Liver (tissue), 9 donors: ENCODE measurements around the gene SPDYC. TPM values are rescaled to one million over a fixed set of nuclear protein-coding genes. Genes with fewer than 3 reads are reported as not detected.

Experiments used
- DNase-seq: peaks from one replicate; pipeline ENCODE4 v3.0.0-alpha.2; 2017; ENCODE audit warnings: low spot score
- H3K27ac ChIP-seq, 2 donors: one replicate each; pipeline ENCODE4 v1.7.0; 2013; ENCODE audit warnings: inconsistent platforms in 2 of 2, low read length in 2 of 2, control low read depth in 1 of 2, low read depth in 1 of 2, mild to moderate bottlenecking in 1 of 2
- H3K27me3 ChIP-seq, 4 donors: one replicate each; pipeline versions ENCODE4 v1.6.1 to v1.7.0; 2013; ENCODE audit warnings: low read length in 3 of 4, inconsistent platforms in 1 of 4, mild to moderate bottlenecking in 1 of 4, moderate library complexity in 1 of 4; ENCODE audit not compliant: control insufficient read depth in 4 of 4, insufficient read depth in 4 of 4
- H3K36me3 ChIP-seq, 4 donors: one replicate each; pipeline versions ENCODE4 v1.6.1 to v1.7.0; 2013; ENCODE audit warnings: low read length in 3 of 4, mild to moderate bottlenecking in 3 of 4, low read depth in 1 of 4, moderate library complexity in 1 of 4; ENCODE audit not compliant: control insufficient read depth in 4 of 4, insufficient read depth in 3 of 4
- H3K4me1 ChIP-seq, 4 donors: one replicate each; pipeline versions ENCODE4 v1.6.1 to v1.7.0; 2013; ENCODE audit warnings: low read length in 3 of 4, mild to moderate bottlenecking in 3 of 4, moderate library complexity in 1 of 4; ENCODE audit not compliant: control insufficient read depth in 4 of 4, insufficient read depth in 4 of 4
- H3K4me3 ChIP-seq, 3 donors: one replicate each; pipeline versions ENCODE4 v1.6.1 to v1.7.0; 2013; ENCODE audit warnings: low read length in 3 of 3, control low read depth in 1 of 3, low read depth in 1 of 3, mild to moderate bottlenecking in 1 of 3
- H3K9ac ChIP-seq, 2 donors: one replicate each; pipeline ENCODE4 v1.7.0; 2013; ENCODE audit warnings: low read length in 2 of 2, mild to moderate bottlenecking in 2 of 2, moderate library complexity in 2 of 2, control low read depth in 1 of 2, low read depth in 1 of 2
- H3K9me3 ChIP-seq, 4 donors: one replicate each; pipeline versions ENCODE4 v1.6.1 to v1.7.0; 2013; ENCODE audit warnings: low read length in 3 of 4; ENCODE audit not compliant: control insufficient read depth in 4 of 4
- ATF3 ChIP-seq: IDR thresholded peaks from 2 replicates; pipeline ENCODE4 v1.6.1; 2016; ENCODE audit warnings: antibody characterized with exemption
- EGR1 ChIP-seq, 2 donors: IDR thresholded peaks; 2 replicates each; pipeline ENCODE4 v1.6.1; 2016 to 2018; ENCODE audit warnings: antibody characterized with exemption in 2 of 2, low read depth in 2 of 2
- FOXA1 ChIP-seq: IDR thresholded peaks from 2 replicates; pipeline ENCODE4 v1.6.1; 2016; ENCODE audit warnings: antibody characterized with exemption
- FOXA2 ChIP-seq: IDR thresholded peaks from 2 replicates; pipeline ENCODE4 v1.6.1; 2016; ENCODE audit warnings: antibody characterized with exemption
- GABPA ChIP-seq, 2 donors: IDR thresholded peaks in 1 of 2; conservative IDR thresholded peaks in 1 of 2; 2 replicates each; pipeline ENCODE4 v1.6.1; 2016; ENCODE audit warnings: antibody characterized with exemption in 2 of 2, mild to moderate bottlenecking in 1 of 2, moderate library complexity in 1 of 2
- HNF4A ChIP-seq, 2 donors: conservative IDR thresholded peaks; 2 replicates each; pipeline ENCODE4 v1.6.1; 2016; ENCODE audit warnings: antibody characterized with exemption in 2 of 2, mild to moderate bottlenecking in 2 of 2
- HNF4G ChIP-seq: IDR thresholded peaks from 2 replicates; pipeline ENCODE4 v1.6.1; 2016; ENCODE audit warnings: antibody characterized with exemption
- RAD21 ChIP-seq, 2 donors: IDR thresholded peaks; 2 replicates each; pipeline ENCODE4 v1.6.1; 2016; ENCODE audit warnings: antibody characterized with exemption in 2 of 2, mild to moderate bottlenecking in 2 of 2
- RXRA ChIP-seq, 2 donors: IDR thresholded peaks; 2 replicates each; pipeline ENCODE4 v1.6.1; 2017 to 2018; ENCODE audit warnings: antibody characterized with exemption in 2 of 2, mild to moderate bottlenecking in 1 of 2
- SP1 ChIP-seq: IDR thresholded peaks from 2 replicates; pipeline ENCODE4 v1.6.1; 2018; ENCODE audit warnings: antibody characterized with exemption, mild to moderate bottlenecking
- TAF1 ChIP-seq: conservative IDR thresholded peaks from 2 replicates; pipeline ENCODE4 v1.6.1; 2016; ENCODE audit warnings: antibody characterized with exemption, mild to moderate bottlenecking
- YY1 ChIP-seq: IDR thresholded peaks from 2 replicates; pipeline ENCODE4 v1.6.1; 2016; ENCODE audit warnings: antibody characterized with exemption, mild to moderate bottlenecking
- WGBS: extraction: QIAGEN DNeasy Blood & Tissue Kit; methylation state at CpG from one replicate; pipeline ENCODE4 v1.1.7; 2013; 5-methylcytosine and 5-hydroxymethylcytosine counted together
- polyA plus RNA-seq, 2 donors: library from polyadenylated mRNA; stranded (reverse) in 1 of 2; unstranded in 1 of 2; fragments of 200-250 nt in 1 of 2; fragments of >200 nt in 1 of 2; fragmentation: Nextera tagmentation in 1 of 2; extraction: Ambion mirVana in 1 of 2; gene quantifications; one replicate each; pipeline versions ENCODE4 v1.2.1 to v1.2.3, GENCODE V29; 2013 to 2015
- total RNA-seq, 2 donors: library from RNA; depleted of rRNA; stranded (reverse); fragments of >200 nt; gene quantifications; one replicate each; pipeline ENCODE4 v1.2.3, GENCODE V29; 2014
- TF ChIP-seq, protein P1 (sequence below): IDR thresholded peaks from 2 replicates; pipeline ENCODE4 v1.6.1; 2016; ENCODE audit warnings: antibody characterized with exemption
- TF ChIP-seq, protein P2 (sequence below): fragments of 150-350 bp; IDR thresholded peaks from 2 replicates; pipeline ENCODE4 v1.5.1; 2017; ENCODE audit warnings: improper control_type of control experiment, low read depth, low read length; ENCODE audit not compliant: missing input control
- TF ChIP-seq, protein P3 (sequence below): IDR thresholded peaks from 2 replicates; pipeline ENCODE4 v1.6.1; 2016; ENCODE audit warnings: antibody characterized with exemption
- TF ChIP-seq, protein P4 (sequence below): IDR thresholded peaks from 2 replicates; pipeline ENCODE4 v1.6.1; 2016; ENCODE audit warnings: antibody characterized with exemption, mild to moderate bottlenecking
- donor health status: healthy.
- donor health status: healthy.
- donor health status: healthy.
- donor health status: healthy.
- donor health status: healthy.

Gene SPDYC
- total and polyA plus RNA-seq, 4 donors = 0.08 to 1.1 (median 0.52) TPM; not detected in 1

DNA sequence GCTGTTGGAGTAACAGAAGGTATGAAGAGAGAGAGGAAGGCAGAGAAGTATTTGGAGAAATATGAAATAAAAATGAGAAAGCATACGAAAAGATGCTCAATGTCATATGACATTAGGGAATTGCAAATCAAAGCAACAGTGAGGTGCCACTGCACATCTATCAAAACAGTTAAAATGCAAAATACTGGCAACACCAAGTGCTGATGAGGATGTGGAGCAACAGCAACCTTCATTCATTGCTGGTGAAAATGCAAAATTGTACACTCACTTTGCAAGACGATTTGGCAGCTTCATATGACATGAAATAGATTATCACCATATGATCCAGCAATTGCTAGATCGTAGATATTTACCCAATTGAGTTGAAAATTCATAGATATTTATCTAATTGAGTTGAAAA, 9.4 kb upstream of the SPDYC start:
- H3K27ac ChIP-seq = no peak overlapping the region
- no peaks in the 10 kb centered on the region for H3K9me3 ChIP-seq
- no peaks in the 10 kb centered on the region for H3K27me3 ChIP-seq
- H3K4me1 ChIP-seq = peaks cover 2 to 16% (median 7%) of the 10 kb centered on the region in 4 donors
- TF ChIP-seq, protein P1, sequence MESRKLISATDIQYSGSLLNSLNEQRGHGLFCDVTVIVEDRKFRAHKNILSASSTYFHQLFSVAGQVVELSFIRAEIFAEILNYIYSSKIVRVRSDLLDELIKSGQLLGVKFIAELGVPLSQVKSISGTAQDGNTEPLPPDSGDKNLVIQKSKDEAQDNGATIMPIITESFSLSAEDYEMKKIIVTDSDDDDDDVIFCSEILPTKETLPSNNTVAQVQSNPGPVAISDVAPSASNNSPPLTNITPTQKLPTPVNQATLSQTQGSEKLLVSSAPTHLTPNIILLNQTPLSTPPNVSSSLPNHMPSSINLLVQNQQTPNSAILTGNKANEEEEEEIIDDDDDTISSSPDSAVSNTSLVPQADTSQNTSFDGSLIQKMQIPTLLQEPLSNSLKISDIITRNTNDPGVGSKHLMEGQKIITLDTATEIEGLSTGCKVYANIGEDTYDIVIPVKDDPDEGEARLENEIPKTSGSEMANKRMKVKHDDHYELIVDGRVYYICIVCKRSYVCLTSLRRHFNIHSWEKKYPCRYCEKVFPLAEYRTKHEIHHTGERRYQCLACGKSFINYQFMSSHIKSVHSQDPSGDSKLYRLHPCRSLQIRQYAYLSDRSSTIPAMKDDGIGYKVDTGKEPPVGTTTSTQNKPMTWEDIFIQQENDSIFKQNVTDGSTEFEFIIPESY = no peak
- H3K36me3 ChIP-seq = no peaks in the 10 kb centered on the region
- no peak for DNase-seq
- H3K4me3 ChIP-seq = no peak overlapping the region
- WGBS = 84% methylated on average over 3 of the region's 3 CpGs
- H3K9ac ChIP-seq = no peak overlapping the region

- DNase-seq = no peak
- no peaks in the 10 kb centered on the region for H3K9me3 ChIP-seq
- peak overlapping the region in 1 of 2 donors; percentile 25 for H3K27ac ChIP-seq
- H3K27me3 ChIP-seq = no peaks in the 10 kb centered on the region
- peaks cover 2 to 19% (median 13%) of the 10 kb centered on the region in 4 donors for H3K4me1 ChIP-seq
- WGBS = 42% methylated on average over 2 of the region's 2 CpGs
- TF ChIP-seq GABPA (IDR thresholded peaks at IDR 0.05 in 1 of 2, conservative IDR thresholded peaks at IDR 0.05 in 1 of 2) = no peak
- no peak for TF ChIP-seq FOXA2
- TF ChIP-seq EGR1 (IDR thresholded peaks at IDR 0.05; ENCODE audit: low read depth in 2 of 2) = no peak
- no peak overlapping the region for H3K4me3 ChIP-seq
- no peaks in the 10 kb centered on the region for H3K36me3 ChIP-seq
- no peak overlapping the region for H3K9ac ChIP-seq
Measured at GRCh38 chr11:65163684-65164083, 6.3 kb upstream of the SPDYC start.

- DNase-seq = no peak
- peak overlapping the region; percentile 11 to 51 (median 50) for H3K4me3 ChIP-seq
- 18% methylated on average over 31 of the region's 31 CpGs for WGBS
- H3K4me1 ChIP-seq = peaks cover 2 to 19% (median 13%) of the 10 kb centered on the region in 4 donors
- H3K27ac ChIP-seq = peak overlapping the region; percentile 77 to 94
- no peaks in the 10 kb centered on the region for H3K36me3 ChIP-seq
- H3K9me3 ChIP-seq = no peaks in the 10 kb centered on the region
- H3K9ac ChIP-seq = peak overlapping the region; percentile 43 to 92
- H3K27me3 ChIP-seq = no peaks in the 10 kb centered on the region
- TF ChIP-seq ATF3 (no peak), GABPA (IDR thresholded peaks at IDR 0.05 in 1 of 2, conservative IDR thresholded peaks at IDR 0.05 in 1 of 2) (no peak), FOXA1 (peak; percentile 59), EGR1 (IDR thresholded peaks at IDR 0.05; ENCODE audit: low read depth in 2 of 2) (no peak), TAF1 (no peak), YY1 (peak; percentile 59), RAD21 (IDR thresholded peaks at IDR 0.05) (peak in 1 of 2 donors; percentile 8), HNF4G (peak; percentile 52), SP1 (peak; percentile 81), RXRA (IDR thresholded peaks at IDR 0.05) (peak; percentile 44 to 54), HNF4A (conservative IDR thresholded peaks at IDR 0.05) (peak; percentile 70 to 72)
- TF ChIP-seq, protein P1 = no peak
- TF ChIP-seq, protein P2, sequence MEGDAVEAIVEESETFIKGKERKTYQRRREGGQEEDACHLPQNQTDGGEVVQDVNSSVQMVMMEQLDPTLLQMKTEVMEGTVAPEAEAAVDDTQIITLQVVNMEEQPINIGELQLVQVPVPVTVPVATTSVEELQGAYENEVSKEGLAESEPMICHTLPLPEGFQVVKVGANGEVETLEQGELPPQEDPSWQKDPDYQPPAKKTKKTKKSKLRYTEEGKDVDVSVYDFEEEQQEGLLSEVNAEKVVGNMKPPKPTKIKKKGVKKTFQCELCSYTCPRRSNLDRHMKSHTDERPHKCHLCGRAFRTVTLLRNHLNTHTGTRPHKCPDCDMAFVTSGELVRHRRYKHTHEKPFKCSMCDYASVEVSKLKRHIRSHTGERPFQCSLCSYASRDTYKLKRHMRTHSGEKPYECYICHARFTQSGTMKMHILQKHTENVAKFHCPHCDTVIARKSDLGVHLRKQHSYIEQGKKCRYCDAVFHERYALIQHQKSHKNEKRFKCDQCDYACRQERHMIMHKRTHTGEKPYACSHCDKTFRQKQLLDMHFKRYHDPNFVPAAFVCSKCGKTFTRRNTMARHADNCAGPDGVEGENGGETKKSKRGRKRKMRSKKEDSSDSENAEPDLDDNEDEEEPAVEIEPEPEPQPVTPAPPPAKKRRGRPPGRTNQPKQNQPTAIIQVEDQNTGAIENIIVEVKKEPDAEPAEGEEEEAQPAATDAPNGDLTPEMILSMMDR = no peak
- TF ChIP-seq, protein P3, sequence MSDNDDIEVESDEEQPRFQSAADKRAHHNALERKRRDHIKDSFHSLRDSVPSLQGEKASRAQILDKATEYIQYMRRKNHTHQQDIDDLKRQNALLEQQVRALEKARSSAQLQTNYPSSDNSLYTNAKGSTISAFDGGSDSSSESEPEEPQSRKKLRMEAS = no peak
- TF ChIP-seq, protein P4, sequence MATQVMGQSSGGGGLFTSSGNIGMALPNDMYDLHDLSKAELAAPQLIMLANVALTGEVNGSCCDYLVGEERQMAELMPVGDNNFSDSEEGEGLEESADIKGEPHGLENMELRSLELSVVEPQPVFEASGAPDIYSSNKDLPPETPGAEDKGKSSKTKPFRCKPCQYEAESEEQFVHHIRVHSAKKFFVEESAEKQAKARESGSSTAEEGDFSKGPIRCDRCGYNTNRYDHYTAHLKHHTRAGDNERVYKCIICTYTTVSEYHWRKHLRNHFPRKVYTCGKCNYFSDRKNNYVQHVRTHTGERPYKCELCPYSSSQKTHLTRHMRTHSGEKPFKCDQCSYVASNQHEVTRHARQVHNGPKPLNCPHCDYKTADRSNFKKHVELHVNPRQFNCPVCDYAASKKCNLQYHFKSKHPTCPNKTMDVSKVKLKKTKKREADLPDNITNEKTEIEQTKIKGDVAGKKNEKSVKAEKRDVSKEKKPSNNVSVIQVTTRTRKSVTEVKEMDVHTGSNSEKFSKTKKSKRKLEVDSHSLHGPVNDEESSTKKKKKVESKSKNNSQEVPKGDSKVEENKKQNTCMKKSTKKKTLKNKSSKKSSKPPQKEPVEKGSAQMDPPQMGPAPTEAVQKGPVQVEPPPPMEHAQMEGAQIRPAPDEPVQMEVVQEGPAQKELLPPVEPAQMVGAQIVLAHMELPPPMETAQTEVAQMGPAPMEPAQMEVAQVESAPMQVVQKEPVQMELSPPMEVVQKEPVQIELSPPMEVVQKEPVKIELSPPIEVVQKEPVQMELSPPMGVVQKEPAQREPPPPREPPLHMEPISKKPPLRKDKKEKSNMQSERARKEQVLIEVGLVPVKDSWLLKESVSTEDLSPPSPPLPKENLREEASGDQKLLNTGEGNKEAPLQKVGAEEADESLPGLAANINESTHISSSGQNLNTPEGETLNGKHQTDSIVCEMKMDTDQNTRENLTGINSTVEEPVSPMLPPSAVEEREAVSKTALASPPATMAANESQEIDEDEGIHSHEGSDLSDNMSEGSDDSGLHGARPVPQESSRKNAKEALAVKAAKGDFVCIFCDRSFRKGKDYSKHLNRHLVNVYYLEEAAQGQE = peak; percentile 12
Measured at GRCh38 chr11:65165410-65166317, 4.4 kb upstream of the SPDYC start.
